Panc1 (cell line): ENCODE measurements around the gene PHLDB2. TPM values are rescaled to one million over a fixed set of nuclear protein-coding genes. Genes with fewer than 3 reads are reported as not detected.

Source experiments
- ATAC-seq: fragments of 200-7000 bp; cut with Tn5 transposase; 2 replicates; pipeline ENCODE4 v1.9.1; 2020; ENCODE audit warnings: mild to moderate bottlenecking, moderate library complexity
- BruUV-seq: library from RNA; stranded (reverse); fragments of 400-500 nt; replicated peaks from 2 replicates; lab custom pipeline; 2021; lab: Mats Ljungman, UMichigan
- CTCF ChIA-PET: fragments of 300-600 bp; sonication (Branson Sonifier 250); formaldehyde crosslinking; loops from one replicate; lab custom pipeline; 2022; ENCODE audit warnings: antibody characterized with exemption; lab: Charles Lee
- POLR2A ChIA-PET: fragments of 300-600 bp; sonication (Branson Sonifier 250); formaldehyde crosslinking; loops from one replicate; lab custom pipeline; 2022; ENCODE audit warnings: antibody characterized with exemption; lab: Charles Lee
- DNase-seq: peaks from one replicate; pipeline ENCODE4 v3.0.0-alpha.2; 2010; ENCODE audit warnings: low read depth, low spot score
- H3K27ac ChIP-seq: 2 replicates; pipeline ENCODE4 v1.5.1; 2011; ENCODE audit warnings: mild to moderate bottlenecking, low read length, inconsistent platforms
- H3K27me3 ChIP-seq: fragments of 200-500 bp; sonication (Bioruptor generic); 2 replicates; pipeline ENCODE4 v1.6.0; 2014; ENCODE audit warnings: low read length, inconsistent platforms; ENCODE audit not compliant: control insufficient read depth, insufficient read depth
- H3K36me3 ChIP-seq: fragments of 200-500 bp; sonication (Bioruptor generic); 2 replicates; pipeline ENCODE4 v1.5.1; 2014; ENCODE audit warnings: inconsistent platforms, mild to moderate bottlenecking, low read length, moderate library complexity; ENCODE audit not compliant: control insufficient read depth, insufficient read depth
- H3K4me1 ChIP-seq: 2 replicates; pipeline ENCODE4 v1.5.1; 2011; ENCODE audit warnings: inconsistent platforms, mild to moderate bottlenecking, low read length, moderate library complexity; ENCODE audit not compliant: control insufficient read depth, insufficient read depth
- H3K4me3 ChIP-seq, 2 experiments: 2 replicates each; pipeline ENCODE4 v1.5.1; 2011 to 2012; ENCODE audit warnings: low read depth in 2 of 2, low read length in 2 of 2, mild to moderate bottlenecking in 2 of 2, inconsistent platforms in 1 of 2, moderate library complexity in 1 of 2
- H3K9me3 ChIP-seq: fragments of 200-500 bp; sonication (Bioruptor generic); 2 replicates; pipeline ENCODE4 v1.5.1; 2014; ENCODE audit warnings: low read depth, mild to moderate bottlenecking, inconsistent platforms, low read length, moderate library complexity; ENCODE audit not compliant: control insufficient read depth, insufficient read depth
- POLR2AphosphoS5 ChIP-seq: IDR thresholded peaks from 2 replicates; pipeline ENCODE4 v1.6.1; 2012; ENCODE audit warnings: mild to moderate bottlenecking, low read depth, low read length, moderate library complexity
- REST ChIP-seq, 2 experiments: IDR thresholded peaks; 2 replicates each; pipeline ENCODE4 v1.6.1; 2011 to 2012; ENCODE audit warnings: low read depth in 2 of 2, control low read depth in 1 of 2, low read length in 1 of 2, mild to moderate bottlenecking in 1 of 2, moderate library complexity in 1 of 2; ENCODE audit not compliant: insufficient read depth in 1 of 2
- SIN3A ChIP-seq: IDR thresholded peaks from 2 replicates; pipeline ENCODE4 v1.6.1; 2012; ENCODE audit warnings: low read depth, mild to moderate bottlenecking, low read length, moderate library complexity, borderline replicate concordance; ENCODE audit not compliant: insufficient read depth
- TCF7L2 ChIP-seq: IDR thresholded peaks from 2 replicates; pipeline ENCODE4 v1.6.1; 2011; ENCODE audit warnings: mild to moderate bottlenecking, low read depth, low read length, inconsistent platforms
- in situ Hi-C: cut with HindIII; loops from 2 replicates; pipeline ENCODE4 v1.10.0; 2016; ENCODE audit warnings: low sequenced_read_pairs, low pct_unique_long_range_greater_than_20kb
- intact Hi-C: fragments of 100-400 bp; cut with micrococcal nuclease; formaldehyde crosslinking; loops from one replicate; pipeline ENCODE4 v1.10.0; 2022; ENCODE audit not compliant: unreplicated experiment
- total RNA-seq: library from RNA; stranded (reverse); gene quantifications from one replicate; pipeline ENCODE4 v1.2.1, GENCODE V29; 2021; ENCODE audit not compliant: unreplicated experiment
- TF ChIP-seq, protein P1 (sequence below): fragments of 450-650 bp; IDR thresholded peaks from 2 replicates; pipeline ENCODE4 v1.5.1; 2017; ENCODE audit warnings: mild to moderate bottlenecking

The PHLDB2 gene
- total RNA-seq, 1 experiment from 2014 or later: 11.3 TPM

DNA sequence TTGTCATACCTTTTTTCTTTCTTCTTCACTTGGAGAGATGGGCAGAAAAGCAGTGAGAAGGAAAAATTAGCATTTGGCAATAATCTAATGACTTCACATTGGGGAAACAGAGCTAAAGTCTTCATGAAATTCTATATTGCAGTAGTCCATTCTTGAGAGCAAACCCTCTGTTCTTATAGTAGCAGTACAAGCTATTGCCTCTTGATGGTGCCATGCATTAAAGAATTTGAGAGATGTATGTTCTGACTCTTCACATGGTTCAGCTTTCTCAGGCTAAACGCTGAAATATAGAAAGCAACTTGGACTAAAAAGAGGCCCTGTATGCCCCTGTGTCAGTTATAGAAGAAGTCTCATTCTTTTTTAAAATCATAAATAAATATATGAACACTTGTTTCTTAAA is 36.0 kb downstream of the PHLDB2 start:
- Histone ChIP-seq H3K27me3 (no peaks in the 10 kb centered on the region), H3K4me3 (no peak overlapping the region), H3K9me3 (no peaks in the 10 kb centered on the region), H3K27ac (no peak overlapping the region), H3K36me3 (no peaks in the 10 kb centered on the region), H3K4me1 (no peaks in the 10 kb centered on the region; the same call in 1 of the 2 replicates)
- ATAC-seq (peak; percentile 87; the same call in 1 of the 2 replicates), DNase-seq (peak; percentile 30)
- ChIA-PET CTCF (interaction anchor here (0.6 to 1.6 kb wide), 7 partner anchors 9 to 736 kb away, joined by 3 to 12 read pairs (median 5); no protein-coding TSS in a partner anchor), POLR2A (no interaction called here)
- in situ Hi-C loops: no loop called here
- TF ChIP-seq, protein P1, sequence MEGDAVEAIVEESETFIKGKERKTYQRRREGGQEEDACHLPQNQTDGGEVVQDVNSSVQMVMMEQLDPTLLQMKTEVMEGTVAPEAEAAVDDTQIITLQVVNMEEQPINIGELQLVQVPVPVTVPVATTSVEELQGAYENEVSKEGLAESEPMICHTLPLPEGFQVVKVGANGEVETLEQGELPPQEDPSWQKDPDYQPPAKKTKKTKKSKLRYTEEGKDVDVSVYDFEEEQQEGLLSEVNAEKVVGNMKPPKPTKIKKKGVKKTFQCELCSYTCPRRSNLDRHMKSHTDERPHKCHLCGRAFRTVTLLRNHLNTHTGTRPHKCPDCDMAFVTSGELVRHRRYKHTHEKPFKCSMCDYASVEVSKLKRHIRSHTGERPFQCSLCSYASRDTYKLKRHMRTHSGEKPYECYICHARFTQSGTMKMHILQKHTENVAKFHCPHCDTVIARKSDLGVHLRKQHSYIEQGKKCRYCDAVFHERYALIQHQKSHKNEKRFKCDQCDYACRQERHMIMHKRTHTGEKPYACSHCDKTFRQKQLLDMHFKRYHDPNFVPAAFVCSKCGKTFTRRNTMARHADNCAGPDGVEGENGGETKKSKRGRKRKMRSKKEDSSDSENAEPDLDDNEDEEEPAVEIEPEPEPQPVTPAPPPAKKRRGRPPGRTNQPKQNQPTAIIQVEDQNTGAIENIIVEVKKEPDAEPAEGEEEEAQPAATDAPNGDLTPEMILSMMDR: peak; percentile 62; the same call in 1 of the 2 replicates
- TF ChIP-seq SIN3A: no peak
- no TSS peak for BruUV-seq
- intact Hi-C loops: loop anchor here (1.0 kb wide), 1 partner anchor 72 kb away; no protein-coding TSS in a partner anchor

GRCh38 chr3:111899966-111900365 is 40.9 kb downstream of the PHLDB2 start:
- no TSS peak for BruUV-seq
- DNase-seq (no peak), ATAC-seq (no peak)
- intact Hi-C loops: no loop called here
- Histone ChIP-seq H3K27me3 (no peaks in the 10 kb centered on the region), H3K4me1 (no peaks in the 10 kb centered on the region; the same call in 1 of the 2 replicates), H3K9me3 (no peaks in the 10 kb centered on the region), H3K4me3 (no peak overlapping the region), H3K36me3 (no peaks in the 10 kb centered on the region), H3K27ac (no peak overlapping the region)
- CTCF ChIA-PET: no interaction called here
- POLR2A ChIA-PET: no interaction called here
- in situ Hi-C loops: no loop called here
- no peak for TF ChIP-seq REST (IDR thresholded peaks at IDR 0.05; ENCODE audit: insufficient read depth in 1 of 2, low read depth in 2 of 2, low read length in 1 of 2)
- no peak for TF ChIP-seq TCF7L2
- TF ChIP-seq SIN3A: no peak
- no peak for TF ChIP-seq POLR2AphosphoS5
- TF ChIP-seq, protein P1: no peak
